Endodermal cell (in vitro differentiated cells): ENCODE data around the gene HMGCR. TPM values are rescaled to one million over a fixed set of nuclear protein-coding genes. Genes with fewer than 3 reads are reported as not detected.
"Not testable (repeated sequence)": the region's sequence is repeated elsewhere in the genome, so short reads cannot be mapped to it uniquely, and the experiment has no call there.

ENCODE experiments used
- DNase-seq: peaks from one replicate; pipeline ENCODE4 v3.0.0-alpha.2; 2017
- H3K27ac ChIP-seq: 2 replicates; pipeline ENCODE4 v1.5.1; 2013; ENCODE audit warnings: mild to moderate bottlenecking, low read depth, low read length, moderate library complexity
- H3K27me3 ChIP-seq: 2 replicates; pipeline ENCODE4 v1.6.1; 2013; ENCODE audit warnings: mild to moderate bottlenecking, low read length, moderate library complexity; ENCODE audit not compliant: insufficient read depth, control insufficient read depth, poor library complexity, severe bottlenecking
- H3K36me3 ChIP-seq: 2 replicates; pipeline ENCODE4 v1.7.0; 2013; ENCODE audit warnings: mild to moderate bottlenecking, low read length, moderate library complexity; ENCODE audit not compliant: control insufficient read depth, insufficient read depth
- H3K4me1 ChIP-seq: one replicate; pipeline ENCODE4 v1.7.0; 2013; ENCODE audit warnings: low read length; ENCODE audit not compliant: control insufficient read depth, insufficient read depth
- H3K4me3 ChIP-seq: 2 replicates; pipeline ENCODE4 v1.5.1; 2013; ENCODE audit warnings: mild to moderate bottlenecking, low read length, moderate library complexity
- H3K9ac ChIP-seq: 2 replicates; pipeline ENCODE4 v1.6.1; 2013; ENCODE audit warnings: mild to moderate bottlenecking, low read length, moderate library complexity; ENCODE audit not compliant: poor library complexity, severe bottlenecking; ENCODE audit errors: extremely low read depth
- H3K9me3 ChIP-seq: 2 replicates; pipeline ENCODE4 v1.6.1; 2013; ENCODE audit warnings: mild to moderate bottlenecking, low read length, moderate library complexity; ENCODE audit not compliant: control insufficient read depth
- H3K27ac Mint-ChIP-seq: 2 replicates; pipeline ENCODE4 v1.8.0; 2020; ENCODE audit warnings: mixed read lengths
- H3K27me3 Mint-ChIP-seq: 2 replicates; pipeline ENCODE4 v1.8.0; 2021; ENCODE audit warnings: mild to moderate bottlenecking, mixed read lengths; ENCODE audit not compliant: insufficient read depth
- H3K36me3 Mint-ChIP-seq: 2 replicates; pipeline ENCODE4 v1.8.0; 2020; ENCODE audit warnings: low read depth, mixed read lengths
- H3K4me1 Mint-ChIP-seq: 2 replicates; pipeline ENCODE4 v1.8.0; 2020; ENCODE audit warnings: mixed read lengths
- H3K4me3 Mint-ChIP-seq: 2 replicates; pipeline ENCODE4 v1.8.0; 2020; ENCODE audit warnings: mild to moderate bottlenecking, moderate library complexity, mixed read lengths
- H3K9me3 Mint-ChIP-seq: 2 replicates; pipeline ENCODE4 v1.8.0; 2020; ENCODE audit warnings: mild to moderate bottlenecking, mixed read lengths
- WGBS, 2 experiments: methylation state at CpG; one replicate each; pipeline versions ENCODE4 v1.1.5 to v1.1.7; 2013; ENCODE audit warnings: missing lambda C conversion rate in 2 of 2, mixed read lengths in 1 of 2; ENCODE audit not compliant: insufficient coverage in 1 of 2, insufficient read length in 1 of 2; 5-methylcytosine and 5-hydroxymethylcytosine counted together
- total RNA-seq, 2 donors: library from RNA; stranded (reverse); fragmentation: NEBNext Ultra II Directional in 1 of 2; extraction: Animal tissue kit (Norgen Biotek cat#: 25700) in 1 of 2; gene quantifications; 2 replicates in 1 of 2; 3 replicates in 1 of 2; pipeline ENCODE4 v1.2.1, GENCODE V29; 2021
- TF ChIP-seq, protein P1 (sequence below): fragments of 200-600 bp; sonication (generic); conservative IDR thresholded peaks from 2 replicates; pipeline ENCODE4 v1.5.0; 2021; ENCODE audit warnings: antibody characterized with exemption, mild to moderate bottlenecking

The HMGCR gene
- total RNA-seq, 2 donors from 2014 or later, result 114 to 162 TPM

GRCh38 chr5:75303419-75303818 is 33.6 kb upstream of the HMGCR start:
- no peaks in the 10 kb centered on the region for H3K36me3 ChIP-seq
- peaks cover 7% of the 10 kb centered on the region for H3K36me3 Mint-ChIP-seq
- TF ChIP-seq, protein P1, sequence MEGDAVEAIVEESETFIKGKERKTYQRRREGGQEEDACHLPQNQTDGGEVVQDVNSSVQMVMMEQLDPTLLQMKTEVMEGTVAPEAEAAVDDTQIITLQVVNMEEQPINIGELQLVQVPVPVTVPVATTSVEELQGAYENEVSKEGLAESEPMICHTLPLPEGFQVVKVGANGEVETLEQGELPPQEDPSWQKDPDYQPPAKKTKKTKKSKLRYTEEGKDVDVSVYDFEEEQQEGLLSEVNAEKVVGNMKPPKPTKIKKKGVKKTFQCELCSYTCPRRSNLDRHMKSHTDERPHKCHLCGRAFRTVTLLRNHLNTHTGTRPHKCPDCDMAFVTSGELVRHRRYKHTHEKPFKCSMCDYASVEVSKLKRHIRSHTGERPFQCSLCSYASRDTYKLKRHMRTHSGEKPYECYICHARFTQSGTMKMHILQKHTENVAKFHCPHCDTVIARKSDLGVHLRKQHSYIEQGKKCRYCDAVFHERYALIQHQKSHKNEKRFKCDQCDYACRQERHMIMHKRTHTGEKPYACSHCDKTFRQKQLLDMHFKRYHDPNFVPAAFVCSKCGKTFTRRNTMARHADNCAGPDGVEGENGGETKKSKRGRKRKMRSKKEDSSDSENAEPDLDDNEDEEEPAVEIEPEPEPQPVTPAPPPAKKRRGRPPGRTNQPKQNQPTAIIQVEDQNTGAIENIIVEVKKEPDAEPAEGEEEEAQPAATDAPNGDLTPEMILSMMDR, result no peak
- H3K4me1 ChIP-seq, result peaks cover 3% of the 10 kb centered on the region
- H3K4me1 Mint-ChIP-seq, result peaks cover 24% of the 10 kb centered on the region
- H3K27ac ChIP-seq, result no peak overlapping the region
- no peak overlapping the region for H3K4me3 ChIP-seq
- H3K4me3 Mint-ChIP-seq, result no peak overlapping the region
- peaks cover 11% of the 10 kb centered on the region for H3K9me3 ChIP-seq
- no peak for DNase-seq
- peaks cover 2% of the 10 kb centered on the region for H3K27me3 Mint-ChIP-seq
- H3K9me3 Mint-ChIP-seq, result peaks cover 25% of the 10 kb centered on the region
- no peak overlapping the region for H3K27ac Mint-ChIP-seq
- H3K9ac ChIP-seq, result no peak overlapping the region
- no peaks in the 10 kb centered on the region for H3K27me3 ChIP-seq
- 91 to 93% methylated on average over 3 to 4 of the region's 4 CpGs for WGBS, 2 experiments

DNA sequence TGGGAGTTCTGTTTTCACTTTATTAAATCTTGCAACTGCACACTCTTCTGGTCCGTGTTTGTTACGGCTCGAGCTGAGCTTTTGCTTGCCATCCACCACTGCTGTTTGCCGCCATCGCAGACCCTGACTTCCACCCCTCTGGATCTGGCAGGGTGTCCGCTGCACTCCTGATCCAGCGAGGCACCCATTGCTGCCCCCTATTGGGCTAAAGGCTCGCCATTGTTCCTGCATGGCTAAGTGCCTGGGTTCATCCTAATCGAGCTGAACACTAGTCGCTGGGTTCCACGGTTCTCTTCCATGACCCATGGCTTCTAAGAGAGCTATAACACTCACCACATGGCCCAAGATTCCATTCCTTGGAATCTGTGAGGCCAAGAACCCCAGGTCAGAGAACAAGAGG is 32.5 kb upstream of the HMGCR start:
- not testable (repeated sequence) for H3K4me3 Mint-ChIP-seq, H3K4me1 ChIP-seq, H3K36me3 Mint-ChIP-seq, H3K9me3 ChIP-seq, H3K9ac ChIP-seq, H3K27me3 ChIP-seq, H3K27ac ChIP-seq, H3K27me3 Mint-ChIP-seq, H3K36me3 ChIP-seq, H3K4me3 ChIP-seq
- Mint-ChIP-seq H3K4me1 (peaks cover 28% of the 10 kb centered on the region), H3K27ac (peak overlapping the region; percentile 60), H3K9me3 (peaks cover 14% of the 10 kb centered on the region)
- TF ChIP-seq, protein P1, result peak; percentile 46
- WGBS, 2 experiments, result 83 to 89% methylated on average over 9 to 11 of the region's 11 CpGs
- DNase-seq, result peak; percentile 59

GRCh38 chr5:75306746-75307145 is 30.3 kb upstream of the HMGCR start:
- WGBS, 2 experiments, result 100% methylated on average over 1 of the region's 1 CpG; no CpG with 5 or more reads in 1 of the 2 experiments
- H3K4me1 ChIP-seq, result peaks cover 3% of the 10 kb centered on the region
- H3K27me3 Mint-ChIP-seq, result peaks cover 2% of the 10 kb centered on the region
- H3K36me3 ChIP-seq, result no peaks in the 10 kb centered on the region
- no peak overlapping the region for H3K9ac ChIP-seq
- H3K36me3 Mint-ChIP-seq, result no peaks in the 10 kb centered on the region
- no peak overlapping the region for H3K4me3 Mint-ChIP-seq
- H3K27me3 ChIP-seq, result no peaks in the 10 kb centered on the region
- peaks cover 31% of the 10 kb centered on the region for H3K4me1 Mint-ChIP-seq
- H3K4me3 ChIP-seq, result no peak overlapping the region
- no peak overlapping the region for H3K27ac Mint-ChIP-seq
- H3K27ac ChIP-seq, result no peak overlapping the region
- peaks cover 2% of the 10 kb centered on the region for H3K9me3 Mint-ChIP-seq
- TF ChIP-seq, protein P1, result no peak
- DNase-seq, result no peak
- H3K9me3 ChIP-seq, result no peaks in the 10 kb centered on the region
